PFSK-1 (cell line): ENCODE results near the gene IPCEF1.

Source experiments
- FOXP2 ChIP-seq: optimal IDR thresholded peaks from 2 replicates; pipeline ENCODE3; 2011; ENCODE audit warnings: borderline replicate concordance, control low read depth, inconsistent platforms; ENCODE audit not compliant: insufficient read depth; ENCODE audit errors: extremely low read length, extremely low read depth
- POLR2AphosphoS5 ChIP-seq: IDR thresholded peaks from 2 replicates; pipeline ENCODE4 v1.6.1; 2012; ENCODE audit warnings: low read depth, mild to moderate bottlenecking, control low read depth, low read length, moderate library complexity
- SIN3A ChIP-seq: IDR thresholded peaks from 2 replicates; pipeline ENCODE4 v1.6.1; 2012; ENCODE audit warnings: mild to moderate bottlenecking, low read length, moderate library complexity, borderline replicate concordance; ENCODE audit not compliant: insufficient read depth
- TAF1 ChIP-seq: IDR thresholded peaks from 2 replicates; pipeline ENCODE4 v1.6.1; 2012; ENCODE audit warnings: low read length, control low read depth, borderline replicate concordance; ENCODE audit not compliant: insufficient read depth
- TF ChIP-seq, protein P1 (sequence below), 2 experiments: IDR thresholded peaks; 2 replicates each; pipeline versions ENCODE4 v1.6.1 to v1.8.0; 2011 to 2012; ENCODE audit warnings: low read depth in 2 of 2, low read length in 2 of 2, control low read depth in 1 of 2, inconsistent platforms in 1 of 2, mild to moderate bottlenecking in 1 of 2, moderate library complexity in 1 of 2; ENCODE audit not compliant: insufficient read depth in 1 of 2

IPCEF1 gene

GRCh38 chr6:154187203-154187602, 169.4 kb downstream of the IPCEF1 start:
- TF ChIP-seq SIN3A (no peak), TAF1 (no peak), FOXP2 (no peak), POLR2AphosphoS5 (no peak)
- TF ChIP-seq, protein P1, sequence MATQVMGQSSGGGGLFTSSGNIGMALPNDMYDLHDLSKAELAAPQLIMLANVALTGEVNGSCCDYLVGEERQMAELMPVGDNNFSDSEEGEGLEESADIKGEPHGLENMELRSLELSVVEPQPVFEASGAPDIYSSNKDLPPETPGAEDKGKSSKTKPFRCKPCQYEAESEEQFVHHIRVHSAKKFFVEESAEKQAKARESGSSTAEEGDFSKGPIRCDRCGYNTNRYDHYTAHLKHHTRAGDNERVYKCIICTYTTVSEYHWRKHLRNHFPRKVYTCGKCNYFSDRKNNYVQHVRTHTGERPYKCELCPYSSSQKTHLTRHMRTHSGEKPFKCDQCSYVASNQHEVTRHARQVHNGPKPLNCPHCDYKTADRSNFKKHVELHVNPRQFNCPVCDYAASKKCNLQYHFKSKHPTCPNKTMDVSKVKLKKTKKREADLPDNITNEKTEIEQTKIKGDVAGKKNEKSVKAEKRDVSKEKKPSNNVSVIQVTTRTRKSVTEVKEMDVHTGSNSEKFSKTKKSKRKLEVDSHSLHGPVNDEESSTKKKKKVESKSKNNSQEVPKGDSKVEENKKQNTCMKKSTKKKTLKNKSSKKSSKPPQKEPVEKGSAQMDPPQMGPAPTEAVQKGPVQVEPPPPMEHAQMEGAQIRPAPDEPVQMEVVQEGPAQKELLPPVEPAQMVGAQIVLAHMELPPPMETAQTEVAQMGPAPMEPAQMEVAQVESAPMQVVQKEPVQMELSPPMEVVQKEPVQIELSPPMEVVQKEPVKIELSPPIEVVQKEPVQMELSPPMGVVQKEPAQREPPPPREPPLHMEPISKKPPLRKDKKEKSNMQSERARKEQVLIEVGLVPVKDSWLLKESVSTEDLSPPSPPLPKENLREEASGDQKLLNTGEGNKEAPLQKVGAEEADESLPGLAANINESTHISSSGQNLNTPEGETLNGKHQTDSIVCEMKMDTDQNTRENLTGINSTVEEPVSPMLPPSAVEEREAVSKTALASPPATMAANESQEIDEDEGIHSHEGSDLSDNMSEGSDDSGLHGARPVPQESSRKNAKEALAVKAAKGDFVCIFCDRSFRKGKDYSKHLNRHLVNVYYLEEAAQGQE (IDR thresholded peaks at IDR 0.05; ENCODE audit: insufficient read depth in 1 of 2, low read depth in 2 of 2, low read length in 2 of 2) = no peak

- TF ChIP-seq FOXP2 (no peak), TAF1 (no peak), POLR2AphosphoS5 (no peak), SIN3A (no peak)
- TF ChIP-seq, protein P1 (IDR thresholded peaks at IDR 0.05; ENCODE audit: insufficient read depth in 1 of 2, low read depth in 2 of 2, low read length in 2 of 2) = no peak
These were observed 177.2 kb downstream of the IPCEF1 start for GRCh38 chr6:154179434-154179833.

- TF ChIP-seq SIN3A (no peak), POLR2AphosphoS5 (no peak), FOXP2 (no peak)
These were observed 186.5 kb downstream of the IPCEF1 start for GRCh38 chr6:154170106-154170505.

DNA sequence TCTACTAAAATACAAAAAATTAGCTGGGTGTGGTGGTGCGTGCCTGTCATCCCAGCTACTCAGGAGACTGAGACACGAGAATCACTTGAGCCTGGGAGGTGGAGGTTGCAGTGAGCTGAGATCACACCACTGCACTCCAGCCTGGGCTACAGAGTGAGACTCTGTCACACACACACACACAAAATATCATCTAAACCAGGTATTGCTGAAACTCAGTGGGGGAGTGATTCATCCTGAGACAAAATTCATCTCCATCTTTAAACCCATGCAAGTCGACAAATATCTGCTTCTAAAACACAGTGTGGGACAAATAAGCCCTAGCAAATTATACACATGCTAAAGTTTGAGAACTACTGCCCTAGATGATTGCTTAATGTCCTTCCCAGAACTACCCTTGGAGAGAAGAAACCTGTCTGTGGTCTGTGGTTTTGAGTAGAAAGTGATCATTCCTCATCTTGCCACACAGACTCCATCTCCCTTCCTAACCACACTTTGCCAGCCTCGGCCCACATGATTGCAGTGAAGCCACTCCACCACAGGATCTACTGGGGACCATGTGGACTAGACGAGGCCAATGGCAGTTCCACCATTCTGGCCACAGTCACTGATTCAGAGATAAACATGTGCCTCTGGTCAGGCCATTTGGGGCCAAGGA, 187.3 kb downstream of the IPCEF1 start:
- TF ChIP-seq SIN3A = no peak
- TF ChIP-seq TAF1 = no peak
- TF ChIP-seq, protein P1 (IDR thresholded peaks at IDR 0.05; ENCODE audit: insufficient read depth in 1 of 2, low read depth in 2 of 2, low read length in 2 of 2) = no peak
- TF ChIP-seq FOXP2 = no peak
- TF ChIP-seq POLR2AphosphoS5 = no peak

DNA sequence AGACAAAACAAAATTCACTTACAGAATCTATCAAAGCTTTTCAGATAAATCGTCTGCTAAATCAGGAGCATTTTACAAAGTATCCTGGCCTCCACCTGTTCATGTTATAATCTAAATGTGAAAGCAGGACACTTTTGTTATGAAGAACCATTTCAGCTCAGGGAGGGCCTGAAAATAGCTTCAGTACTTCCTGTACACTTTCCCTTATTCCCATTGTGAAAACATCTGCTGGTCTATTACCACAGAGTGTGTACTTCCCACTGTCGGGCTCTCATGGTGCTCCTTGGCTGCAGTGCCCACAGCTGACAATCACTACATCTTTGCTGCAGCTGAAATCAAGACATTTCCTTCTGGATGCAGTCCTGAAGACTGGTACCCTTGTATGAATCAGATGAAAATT, 189.5 kb downstream of the IPCEF1 start:
- TF ChIP-seq FOXP2 (no peak), POLR2AphosphoS5 (no peak), SIN3A (no peak), TAF1 (no peak)
- TF ChIP-seq, protein P1 (IDR thresholded peaks at IDR 0.05; ENCODE audit: insufficient read depth in 1 of 2, low read depth in 2 of 2, low read length in 2 of 2) = no peak
